ENCODE results near the gene CADM1.

CADM1 gene

GRCh38 chr11:115446214-115446613 is 58.0 kb downstream of the CADM1 start:
- no peak for DNase-seq (ENCODE audit: low read depth in 2 of 2)

GRCh38 chr11:115444542-115444941 is 59.7 kb downstream of the CADM1 start:
- DNase-seq (ENCODE audit: low read depth in 2 of 2) = no peak

GRCh38 chr11:115439969-115440540 is 64.2 kb downstream of the CADM1 start:
- no peak for DNase-seq (ENCODE audit: low read depth in 2 of 2)

- peak; percentile 53 to 55 for DNase-seq (ENCODE audit: low read depth in 2 of 2)
These were observed 64.8 kb downstream of the CADM1 start for GRCh38 chr11:115439385-115439784.

- no peak for DNase-seq (ENCODE audit: low read depth in 2 of 2)
These were observed 66.2 kb downstream of the CADM1 start for GRCh38 chr11:115437902-115438575.

- no peak for DNase-seq (ENCODE audit: low read depth in 2 of 2)
These were observed 73.9 kb downstream of the CADM1 start for GRCh38 chr11:115430345-115430744.

GRCh38 chr11:115428306-115428705 is 75.9 kb downstream of the CADM1 start:
- no peak for DNase-seq (ENCODE audit: low read depth in 2 of 2)

GRCh38 chr11:115425816-115426215 is 78.4 kb downstream of the CADM1 start:
- no peak for DNase-seq (ENCODE audit: low read depth in 2 of 2)

GRCh38 chr11:115425250-115425649 is 79.0 kb downstream of the CADM1 start:
- no peak for DNase-seq (ENCODE audit: low read depth in 2 of 2)

- no peak for DNase-seq (ENCODE audit: low read depth in 2 of 2)
These were observed 80.3 kb downstream of the CADM1 start for GRCh38 chr11:115423728-115424459.

- no peak for DNase-seq (ENCODE audit: low read depth in 2 of 2)
These were observed 82.1 kb downstream of the CADM1 start for GRCh38 chr11:115421992-115422689.

- DNase-seq (ENCODE audit: low read depth in 2 of 2) = no peak
These were observed 82.7 kb downstream of the CADM1 start for GRCh38 chr11:115421352-115421991.

- no peak for DNase-seq (ENCODE audit: low read depth in 2 of 2)
These were observed 83.7 kb downstream of the CADM1 start for GRCh38 chr11:115420505-115420904.

- DNase-seq (ENCODE audit: low read depth in 2 of 2) = no peak
These were observed 85.6 kb downstream of the CADM1 start for GRCh38 chr11:115418626-115419025.

GRCh38 chr11:115418081-115418480 is 86.1 kb downstream of the CADM1 start:
- no peak for DNase-seq (ENCODE audit: low read depth in 2 of 2)

GRCh38 chr11:115411120-115411519 is 93.1 kb downstream of the CADM1 start:
- DNase-seq (ENCODE audit: low read depth in 2 of 2) = no peak

GRCh38 chr11:115409691-115410220 is 94.5 kb downstream of the CADM1 start:
- DNase-seq (ENCODE audit: low read depth in 2 of 2) = no peak

GRCh38 chr11:115409116-115409670 is 95.0 kb downstream of the CADM1 start:
- no peak for DNase-seq (ENCODE audit: low read depth in 2 of 2)

GRCh38 chr11:115408036-115408921 is 95.9 kb downstream of the CADM1 start:
- DNase-seq (ENCODE audit: low read depth in 2 of 2) = peak; percentile 39 to 48

- no peak for DNase-seq (ENCODE audit: low read depth in 2 of 2)
These were observed 96.7 kb downstream of the CADM1 start for GRCh38 chr11:115407496-115407895.
